Measurements from ENCODE around the gene TRIM8. TPM values are rescaled to one million over a fixed set of nuclear protein-coding genes. Genes with fewer than 3 reads are reported as not detected.

TRIM8 gene
- total and polyA plus RNA-seq, 2 donors (not counting 1 experiment from before 2014, with no cell fraction given) = 44.9 to 74.4 TPM

DNA sequence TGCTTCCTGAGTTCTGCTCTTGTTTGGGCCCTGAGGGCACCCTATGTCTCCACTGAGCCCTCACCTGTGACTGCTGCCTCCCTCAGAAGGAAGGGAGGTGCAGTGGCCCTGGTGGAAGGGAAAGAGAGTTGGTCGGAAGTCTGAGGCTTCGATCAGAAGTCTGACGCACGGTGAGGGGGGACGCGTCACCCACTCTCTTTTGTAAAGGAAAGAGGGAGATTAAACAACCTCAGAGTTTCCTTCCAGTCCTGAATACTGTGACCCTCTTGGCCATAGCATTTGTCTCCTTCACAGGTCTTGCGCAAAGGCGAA is 31.4 kb upstream of the TRIM8 start:
- WGBS (ENCODE audit: insufficient coverage) = 88% methylated on average over 2 of the region's 8 CpGs
- Histone ChIP-seq H3K4me2 (replicated peaks; ENCODE audit: low read depth, low read length, poor library complexity, severe bottlenecking) (no peak overlapping the region), H3K4me3 (ENCODE audit: control extremely low read depth in 1 of 5, extremely low read depth in 1 of 5, insufficient read depth in 1 of 5, low read depth in 2 of 5, low read length in 4 of 5) (no peak overlapping the region), H4K20me1 (ENCODE audit: control insufficient read depth, insufficient read depth, low read length, poor library complexity, severe bottlenecking) (no peaks in the 10 kb centered on the region), H3K9me3 (ENCODE audit: control extremely low read depth in 1 of 3, control insufficient read depth in 2 of 3, insufficient read depth in 1 of 3, low read length in 2 of 3) (no peaks in the 10 kb centered on the region), H3K79me2 (ENCODE audit: control insufficient read depth, insufficient read depth, low read length) (no peaks in the 10 kb centered on the region), H3K9ac (ENCODE audit: low read length) (no peak overlapping the region), H2AFZ (ENCODE audit: insufficient read depth, low read depth, low read length, poor library complexity, severe bottlenecking) (no peak overlapping the region), H3K36me3 (replicated peaks in 1 of 2; ENCODE audit: control extremely low read depth in 1 of 2, control insufficient read depth in 1 of 2, extremely low read depth in 1 of 2, insufficient read depth in 2 of 2, low read length in 1 of 2) (peaks cover 0 to 19% of the 10 kb centered on the region in 2 experiments), H3K27ac (ENCODE audit: low read length in 2 of 2) (peak overlapping the region in 1 of 2 donors; percentile 25), H3K4me1 (ENCODE audit: control insufficient read depth in 2 of 2, insufficient read depth in 2 of 2, low read length in 2 of 2) (peaks cover 0 to 23% of the 10 kb centered on the region in 2 donors), H3K27me3 (replicated peaks in 1 of 4; ENCODE audit: control extremely low read depth in 1 of 4, control insufficient read depth in 3 of 4, insufficient read depth in 4 of 4, low read length in 3 of 4) (no peaks in the 10 kb centered on the region)
- ATAC-seq (ENCODE audit: low read depth) (no peak), DNase-seq (no peak)
- Mint-ChIP-seq H3K27ac (no peak overlapping the region), H3K4me1 (peaks cover 17% of the 10 kb centered on the region), H3K4me3 (no peak overlapping the region), H3K27me3 (no peaks in the 10 kb centered on the region), H3K9me3 (ENCODE audit: insufficient read depth) (no peaks in the 10 kb centered on the region)
- ChIA-PET CTCF (interaction anchor here (1.0 kb wide), 1 partner anchor 29 kb away, joined by 4 read pairs; no protein-coding TSS in a partner anchor), POLR2A (interaction anchor here (0.5 kb wide), 1 partner anchor 32 kb away, joined by 3 read pairs; no protein-coding TSS in a partner anchor)
- TF ChIP-seq, protein P1, sequence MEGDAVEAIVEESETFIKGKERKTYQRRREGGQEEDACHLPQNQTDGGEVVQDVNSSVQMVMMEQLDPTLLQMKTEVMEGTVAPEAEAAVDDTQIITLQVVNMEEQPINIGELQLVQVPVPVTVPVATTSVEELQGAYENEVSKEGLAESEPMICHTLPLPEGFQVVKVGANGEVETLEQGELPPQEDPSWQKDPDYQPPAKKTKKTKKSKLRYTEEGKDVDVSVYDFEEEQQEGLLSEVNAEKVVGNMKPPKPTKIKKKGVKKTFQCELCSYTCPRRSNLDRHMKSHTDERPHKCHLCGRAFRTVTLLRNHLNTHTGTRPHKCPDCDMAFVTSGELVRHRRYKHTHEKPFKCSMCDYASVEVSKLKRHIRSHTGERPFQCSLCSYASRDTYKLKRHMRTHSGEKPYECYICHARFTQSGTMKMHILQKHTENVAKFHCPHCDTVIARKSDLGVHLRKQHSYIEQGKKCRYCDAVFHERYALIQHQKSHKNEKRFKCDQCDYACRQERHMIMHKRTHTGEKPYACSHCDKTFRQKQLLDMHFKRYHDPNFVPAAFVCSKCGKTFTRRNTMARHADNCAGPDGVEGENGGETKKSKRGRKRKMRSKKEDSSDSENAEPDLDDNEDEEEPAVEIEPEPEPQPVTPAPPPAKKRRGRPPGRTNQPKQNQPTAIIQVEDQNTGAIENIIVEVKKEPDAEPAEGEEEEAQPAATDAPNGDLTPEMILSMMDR (IDR thresholded peaks at IDR 0.05) = no peak
- TF ChIP-seq EZH2 (IDR thresholded peaks at IDR 0.05; ENCODE audit: borderline replicate concordance, insufficient read depth, low read depth, low read length, poor library complexity, severe bottlenecking) = no peak
- intact Hi-C loops (cut with micrococcal nuclease) = no loop called here

DNA sequence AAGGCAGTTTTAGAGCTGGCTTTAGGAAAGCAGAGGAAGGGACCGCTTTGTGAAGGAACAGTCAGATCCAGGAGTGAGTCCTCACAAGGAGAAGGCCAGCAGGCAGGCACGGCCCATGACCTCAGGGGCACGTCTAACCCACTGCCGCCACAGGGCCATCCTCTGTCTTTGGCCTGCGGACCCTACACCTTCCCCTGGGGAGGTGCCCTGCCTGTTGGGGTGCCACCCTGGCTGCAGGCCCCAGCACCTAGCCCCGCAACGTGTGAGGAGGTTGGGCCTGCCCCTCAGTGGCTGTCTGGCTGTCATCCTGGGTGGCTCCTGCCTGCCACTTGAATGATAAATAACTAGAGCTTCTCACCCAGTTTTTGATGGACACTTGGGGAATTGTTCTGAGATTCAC is 31.0 kb upstream of the TRIM8 start:
- H3K9me3 ChIP-seq (ENCODE audit: control extremely low read depth in 1 of 3, control insufficient read depth in 2 of 3, insufficient read depth in 1 of 3, low read length in 2 of 3) = no peaks in the 10 kb centered on the region
- peaks cover 17% of the 10 kb centered on the region for H3K4me1 Mint-ChIP-seq
- no peak overlapping the region for H3K27ac ChIP-seq (ENCODE audit: low read length in 2 of 2)
- no peak overlapping the region for H3K4me2 ChIP-seq (replicated peaks; ENCODE audit: low read depth, low read length, poor library complexity, severe bottlenecking)
- intact Hi-C loops (cut with micrococcal nuclease) = no loop called here
- no peaks in the 10 kb centered on the region for H3K27me3 Mint-ChIP-seq
- H2AFZ ChIP-seq (ENCODE audit: insufficient read depth, low read depth, low read length, poor library complexity, severe bottlenecking) = no peak overlapping the region
- no peaks in the 10 kb centered on the region for H3K9me3 Mint-ChIP-seq (ENCODE audit: insufficient read depth)
- H3K36me3 ChIP-seq (replicated peaks in 1 of 2; ENCODE audit: control extremely low read depth in 1 of 2, control insufficient read depth in 1 of 2, extremely low read depth in 1 of 2, insufficient read depth in 2 of 2, low read length in 1 of 2) = peaks cover 2 to 22% of the 10 kb centered on the region in 2 experiments
- WGBS (ENCODE audit: insufficient coverage) = 87% methylated on average over 5 of the region's 7 CpGs
- no peak overlapping the region for H3K4me3 Mint-ChIP-seq
- DNase-seq (no peak), ATAC-seq (ENCODE audit: low read depth) (no peak)
- H3K27me3 ChIP-seq (replicated peaks in 1 of 4; ENCODE audit: control extremely low read depth in 1 of 4, control insufficient read depth in 3 of 4, insufficient read depth in 4 of 4, low read length in 3 of 4) = no peaks in the 10 kb centered on the region
- TF ChIP-seq EZH2 (IDR thresholded peaks at IDR 0.05; ENCODE audit: borderline replicate concordance, insufficient read depth, low read depth, low read length, poor library complexity, severe bottlenecking) = no peak
- TF ChIP-seq, protein P1 (IDR thresholded peaks at IDR 0.05) = no peak
- H4K20me1 ChIP-seq (ENCODE audit: control insufficient read depth, insufficient read depth, low read length, poor library complexity, severe bottlenecking) = no peaks in the 10 kb centered on the region
- H3K4me1 ChIP-seq (ENCODE audit: control insufficient read depth in 2 of 2, insufficient read depth in 2 of 2, low read length in 2 of 2) = peaks cover 0 to 23% of the 10 kb centered on the region in 2 donors
- no peak overlapping the region for H3K9ac ChIP-seq (ENCODE audit: low read length)
- CTCF ChIA-PET = interaction anchor here (1.0 kb wide), 1 partner anchor 30 kb away, joined by 4 read pairs; no protein-coding TSS in a partner anchor
- POLR2A ChIA-PET = no interaction called here
- no peak overlapping the region for H3K4me3 ChIP-seq (ENCODE audit: control extremely low read depth in 1 of 5, extremely low read depth in 1 of 5, insufficient read depth in 1 of 5, low read depth in 2 of 5, low read length in 4 of 5)
- no peaks in the 10 kb centered on the region for H3K79me2 ChIP-seq (ENCODE audit: control insufficient read depth, insufficient read depth, low read length)
- H3K27ac Mint-ChIP-seq = no peak overlapping the region
